ENCODE results near the gene DDX20. TPM values are rescaled to one million over a fixed set of nuclear protein-coding genes. Genes with fewer than 3 reads are reported as not detected.

Gene DDX20, protein sequence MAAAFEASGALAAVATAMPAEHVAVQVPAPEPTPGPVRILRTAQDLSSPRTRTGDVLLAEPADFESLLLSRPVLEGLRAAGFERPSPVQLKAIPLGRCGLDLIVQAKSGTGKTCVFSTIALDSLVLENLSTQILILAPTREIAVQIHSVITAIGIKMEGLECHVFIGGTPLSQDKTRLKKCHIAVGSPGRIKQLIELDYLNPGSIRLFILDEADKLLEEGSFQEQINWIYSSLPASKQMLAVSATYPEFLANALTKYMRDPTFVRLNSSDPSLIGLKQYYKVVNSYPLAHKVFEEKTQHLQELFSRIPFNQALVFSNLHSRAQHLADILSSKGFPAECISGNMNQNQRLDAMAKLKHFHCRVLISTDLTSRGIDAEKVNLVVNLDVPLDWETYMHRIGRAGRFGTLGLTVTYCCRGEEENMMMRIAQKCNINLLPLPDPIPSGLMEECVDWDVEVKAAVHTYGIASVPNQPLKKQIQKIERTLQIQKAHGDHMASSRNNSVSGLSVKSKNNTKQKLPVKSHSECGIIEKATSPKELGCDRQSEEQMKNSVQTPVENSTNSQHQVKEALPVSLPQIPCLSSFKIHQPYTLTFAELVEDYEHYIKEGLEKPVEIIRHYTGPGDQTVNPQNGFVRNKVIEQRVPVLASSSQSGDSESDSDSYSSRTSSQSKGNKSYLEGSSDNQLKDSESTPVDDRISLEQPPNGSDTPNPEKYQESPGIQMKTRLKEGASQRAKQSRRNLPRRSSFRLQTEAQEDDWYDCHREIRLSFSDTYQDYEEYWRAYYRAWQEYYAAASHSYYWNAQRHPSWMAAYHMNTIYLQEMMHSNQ
- total RNA-seq: 10 to 100 TPM in 3 of 4 donors, 1 to 10 TPM in 1; 9.5 to 19.9 (median 13.1) TPM

GRCh38 chr1:111755331-111756123 lies at the start of gene DDX20:
Gene DDX20, plus strand, starts transcription at chr1:111755901. Its CDS starts 24 bp downstream, at chr1:111755925.
- intact Hi-C loops (cut with DNase I): loop anchor here (2.0 to 5.0 kb wide), 2 partner anchors 41 to 273 kb away; no protein-coding TSS in a partner anchor
- peak within 1 kb of the TSS; percentile 73 to 87 (median 86) for H3K4me3 ChIP-seq
- TF ChIP-seq POLR2AphosphoS5 (IDR thresholded peaks at IDR 0.05) (peak; percentile 82 to 91), EP300 (IDR thresholded peaks at IDR 0.05) (no peak), CTCF (IDR thresholded peaks at IDR 0.05) (peak; percentile 89 to 98 (median 95)), POLR2A (IDR thresholded peaks at IDR 0.05; ENCODE audit: low read depth) (no peak)
- H3K27me3 ChIP-seq: no peaks in the 10 kb centered on the region
- H3K27ac ChIP-seq (replicated peaks in 1 of 4): peak within 1 kb of the TSS; percentile 84 to 95 (median 91)
- H3K9me3 ChIP-seq: no peaks in the 10 kb centered on the region
- H3K36me3 ChIP-seq: peaks cover under 1 to 20% (median 13%) of the 10 kb centered on the region in 4 donors
- H3K4me1 ChIP-seq: peaks cover 17 to 41% (median 24%) of the 10 kb centered on the region in 4 donors
- WGBS: 2% methylated on average over 35 of the region's 67 CpGs
- DNase-seq (ENCODE audit: extremely low spot score): peak; percentile 98

- Histone ChIP-seq H3K36me3 (peaks cover 22 to 82% (median 57%) of the 10 kb centered on the region in 4 donors), H3K27me3 (no peaks in the 10 kb centered on the region), H3K4me3 (no peak overlapping the region), H3K4me1 (peaks cover 0 to 36% (median 28%) of the 10 kb centered on the region in 4 donors), H3K9me3 (no peaks in the 10 kb centered on the region), H3K27ac (replicated peaks in 1 of 4) (peak overlapping the region in 3 of 4 donors; percentile 1 to 45 (median 1))
- TF ChIP-seq POLR2A (IDR thresholded peaks at IDR 0.05; ENCODE audit: low read depth) (no peak), POLR2AphosphoS5 (IDR thresholded peaks at IDR 0.05) (no peak), EP300 (IDR thresholded peaks at IDR 0.05) (no peak), CTCF (IDR thresholded peaks at IDR 0.05) (no peak)
- 57% methylated on average over 2 of the region's 2 CpGs for WGBS
- intact Hi-C loops (cut with DNase I): loop anchor here (5.0 kb wide), 1 partner anchor 225 kb away; no protein-coding TSS in a partner anchor
- DNase-seq (ENCODE audit: extremely low spot score): no peak
Observed at GRCh38 chr1:111706921-111707320, 48.8 kb upstream of the DDX20 start.

DNA sequence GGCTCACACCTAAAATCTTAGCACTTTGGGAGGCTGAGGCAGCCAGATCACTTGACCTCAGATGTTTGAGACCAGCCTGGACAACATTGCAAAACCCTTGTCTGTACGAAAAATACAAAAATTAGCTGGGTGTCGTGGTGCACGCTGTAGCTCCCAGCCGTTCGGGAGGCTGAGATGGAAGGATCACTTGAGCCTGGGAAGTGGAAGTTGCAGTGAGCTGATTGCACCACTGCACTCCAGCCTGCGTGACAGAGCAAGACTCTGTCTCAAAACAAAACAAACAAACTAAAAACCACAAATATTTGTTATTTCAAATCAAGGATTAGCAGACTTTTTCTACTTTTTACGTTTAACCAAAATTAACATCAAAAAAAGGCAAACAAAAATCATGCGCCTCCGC lies 47.8 kb upstream of the DDX20 start:
- H3K27ac ChIP-seq (replicated peaks in 1 of 4): peak overlapping the region in 3 of 4 donors; percentile 0 to 25 (median 1)
- WGBS: 76% methylated on average over 9 of the region's 9 CpGs
- peaks cover 0 to 36% (median 28%) of the 10 kb centered on the region in 4 donors for H3K4me1 ChIP-seq
- intact Hi-C loops (cut with DNase I): loop anchor here (5.0 kb wide), 1 partner anchor 226 kb away; no protein-coding TSS in a partner anchor
- H3K27me3 ChIP-seq: no peaks in the 10 kb centered on the region
- no peak overlapping the region for H3K4me3 ChIP-seq
- H3K36me3 ChIP-seq: peaks cover 19 to 80% (median 54%) of the 10 kb centered on the region in 4 donors
- no peak for DNase-seq (ENCODE audit: extremely low spot score)
- H3K9me3 ChIP-seq: no peaks in the 10 kb centered on the region
- TF ChIP-seq CTCF (IDR thresholded peaks at IDR 0.05) (no peak), EP300 (IDR thresholded peaks at IDR 0.05) (no peak), POLR2AphosphoS5 (IDR thresholded peaks at IDR 0.05) (no peak), POLR2A (IDR thresholded peaks at IDR 0.05; ENCODE audit: low read depth) (no peak)

DNA sequence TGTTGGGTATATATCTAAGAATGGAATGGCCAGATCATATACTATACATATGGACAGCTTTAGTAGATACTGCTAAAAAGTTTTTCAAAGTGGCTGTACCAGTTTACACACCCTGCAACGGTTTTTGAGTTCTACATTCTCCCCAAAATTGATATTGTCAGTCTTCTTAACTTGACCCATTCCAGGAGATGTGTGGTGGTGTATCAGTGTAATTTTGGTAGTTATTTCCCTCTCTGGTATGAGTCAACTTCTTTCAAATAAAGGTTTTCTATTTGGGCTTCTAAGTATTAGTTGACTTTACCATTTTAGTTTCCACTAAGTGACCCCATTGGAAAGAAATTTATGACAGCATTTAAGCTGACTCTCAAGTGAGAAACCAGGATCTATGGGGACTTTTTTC lies 45.7 kb upstream of the DDX20 start:
- intact Hi-C loops (cut with DNase I): loop anchor here (5.0 kb wide), 1 partner anchor 228 kb away; no protein-coding TSS in a partner anchor
- 67% methylated on average over 1 of the region's 1 CpG for WGBS
- H3K36me3 ChIP-seq: peaks cover 2 to 64% (median 39%) of the 10 kb centered on the region in 4 donors

More for the DNA sequence above, 45.7 kb upstream of the DDX20 start:
- H3K27ac ChIP-seq (replicated peaks in 1 of 4): no peak overlapping the region
- H3K4me1 ChIP-seq: peaks cover 0 to 43% (median 29%) of the 10 kb centered on the region in 4 donors
- no peak overlapping the region for H3K4me3 ChIP-seq
- no peaks in the 10 kb centered on the region for H3K9me3 ChIP-seq
- no peak for DNase-seq (ENCODE audit: extremely low spot score)
- H3K27me3 ChIP-seq: no peaks in the 10 kb centered on the region
- TF ChIP-seq POLR2AphosphoS5 (IDR thresholded peaks at IDR 0.05) (no peak), EP300 (IDR thresholded peaks at IDR 0.05) (no peak), POLR2A (IDR thresholded peaks at IDR 0.05; ENCODE audit: low read depth) (no peak), CTCF (IDR thresholded peaks at IDR 0.05) (no peak)
